ENCODE measurements around the gene CLSTN2. TPM values are rescaled to one million over a fixed set of nuclear protein-coding genes. Genes with fewer than 3 reads are reported as not detected.

Gene CLSTN2
- total and polyA plus RNA-seq, 4 donors, result 20.7 to 44.5 (median 22.7) TPM

DNA sequence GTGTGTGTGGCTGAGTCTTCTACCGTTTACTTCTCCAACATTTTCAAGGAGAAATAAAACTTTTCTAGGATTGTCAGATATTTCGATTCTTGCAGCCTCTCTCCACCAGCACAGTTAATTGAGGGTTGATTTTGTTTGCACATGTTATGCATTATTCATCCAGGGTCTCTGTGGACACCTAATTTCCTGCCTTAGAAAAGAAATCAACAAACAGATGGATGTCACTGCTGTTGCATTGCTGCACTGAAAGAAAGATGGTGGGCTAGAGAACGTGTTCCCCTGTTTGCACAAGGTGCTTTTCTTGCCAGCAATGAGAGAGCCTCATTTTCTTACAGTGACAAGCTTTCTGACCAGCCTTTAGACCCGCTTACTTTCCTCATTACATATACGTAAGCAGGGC is 150.0 kb downstream of the CLSTN2 start:
- Histone ChIP-seq H3K4me1 (ENCODE audit: control insufficient read depth, insufficient read depth, low read length) (no peaks in the 10 kb centered on the region), H3K36me3 (ENCODE audit: control insufficient read depth, insufficient read depth, low read length) (no peaks in the 10 kb centered on the region), H3K4me3 (ENCODE audit: low read depth, low read length) (no peak overlapping the region), H3K9me3 (ENCODE audit: control insufficient read depth, insufficient read depth, low read length) (peaks cover 4% of the 10 kb centered on the region), H3K27me3 (ENCODE audit: control insufficient read depth, insufficient read depth, low read length) (no peaks in the 10 kb centered on the region), H3K27ac (ENCODE audit: low read depth, low read length) (no peak overlapping the region)
- WGBS (ENCODE audit: insufficient coverage), result no CpG with 5 or more reads among the region's 5 CpGs
- DNase-seq (ENCODE audit: low read depth in 4 of 6, low spot score in 6 of 6), result peak in 2 of 6 donors; percentile 41 to 56

DNA sequence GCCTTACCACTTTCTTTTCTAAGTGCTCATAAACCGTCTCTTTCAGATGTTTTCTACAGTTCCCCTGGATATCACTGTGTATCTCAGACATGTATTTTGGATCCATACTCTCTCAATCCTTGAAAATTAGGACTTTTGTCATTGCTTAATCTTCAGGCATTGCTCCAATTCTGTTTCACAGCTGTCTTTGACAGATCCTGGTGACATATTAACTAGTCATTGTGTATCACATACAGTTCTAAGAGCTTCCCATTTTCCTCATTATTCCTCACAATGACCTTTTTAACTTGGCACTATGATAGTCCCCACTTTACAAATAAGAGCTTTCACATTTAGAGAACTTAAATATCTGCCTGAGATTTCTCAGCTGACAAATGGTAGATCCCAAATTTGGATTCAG is 151.7 kb downstream of the CLSTN2 start:
- Histone ChIP-seq H3K9me3 (ENCODE audit: control insufficient read depth, insufficient read depth, low read length) (peaks cover 4% of the 10 kb centered on the region), H3K27ac (ENCODE audit: low read depth, low read length) (no peak overlapping the region), H3K4me1 (ENCODE audit: control insufficient read depth, insufficient read depth, low read length) (no peaks in the 10 kb centered on the region), H3K4me3 (ENCODE audit: low read depth, low read length) (no peak overlapping the region), H3K36me3 (ENCODE audit: control insufficient read depth, insufficient read depth, low read length) (no peaks in the 10 kb centered on the region), H3K27me3 (ENCODE audit: control insufficient read depth, insufficient read depth, low read length) (no peaks in the 10 kb centered on the region)
- DNase-seq (ENCODE audit: low read depth in 4 of 6, low spot score in 6 of 6), result no peak
- 100% methylated on average over 1 of the region's 1 CpG for WGBS (ENCODE audit: insufficient coverage)

DNA sequence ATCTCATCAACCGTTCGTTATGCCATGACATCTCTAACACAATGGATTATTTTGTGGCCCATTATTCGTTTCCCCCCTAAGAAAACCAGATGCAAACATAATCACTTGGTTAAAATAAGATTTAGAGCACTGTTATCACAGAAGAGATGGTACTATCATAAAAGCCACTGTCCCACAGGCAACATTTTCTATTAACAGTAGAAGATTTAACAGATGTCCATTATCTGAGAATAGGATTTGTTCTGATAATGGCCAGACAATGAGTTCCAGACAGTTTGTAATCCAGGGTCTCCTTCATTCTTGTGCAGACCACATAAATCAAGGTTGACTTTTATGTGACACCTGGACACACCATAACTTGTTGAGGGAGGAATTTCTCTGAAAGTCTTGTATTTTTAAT is 153.1 kb downstream of the CLSTN2 start:
- H3K9me3 ChIP-seq (ENCODE audit: control insufficient read depth, insufficient read depth, low read length), result peaks cover 4% of the 10 kb centered on the region
- no peaks in the 10 kb centered on the region for H3K4me1 ChIP-seq (ENCODE audit: control insufficient read depth, insufficient read depth, low read length)
- WGBS (ENCODE audit: insufficient coverage), result no CpG with 5 or more reads among the region's 3 CpGs
- H3K4me3 ChIP-seq (ENCODE audit: low read depth, low read length), result no peak overlapping the region
- no peak for DNase-seq (ENCODE audit: low read depth in 4 of 6, low spot score in 6 of 6)
- H3K27ac ChIP-seq (ENCODE audit: low read depth, low read length), result no peak overlapping the region
- no peaks in the 10 kb centered on the region for H3K36me3 ChIP-seq (ENCODE audit: control insufficient read depth, insufficient read depth, low read length)
- H3K27me3 ChIP-seq (ENCODE audit: control insufficient read depth, insufficient read depth, low read length), result no peaks in the 10 kb centered on the region

- DNase-seq (ENCODE audit: low read depth in 4 of 6, low spot score in 6 of 6), result no peak
- 74% methylated on average over 2 of the region's 2 CpGs for whole genome bisulfite sequencing (ENCODE audit: insufficient coverage)
Measured at GRCh38 chr3:140088513-140088912, 153.5 kb downstream of the CLSTN2 start.

DNA sequence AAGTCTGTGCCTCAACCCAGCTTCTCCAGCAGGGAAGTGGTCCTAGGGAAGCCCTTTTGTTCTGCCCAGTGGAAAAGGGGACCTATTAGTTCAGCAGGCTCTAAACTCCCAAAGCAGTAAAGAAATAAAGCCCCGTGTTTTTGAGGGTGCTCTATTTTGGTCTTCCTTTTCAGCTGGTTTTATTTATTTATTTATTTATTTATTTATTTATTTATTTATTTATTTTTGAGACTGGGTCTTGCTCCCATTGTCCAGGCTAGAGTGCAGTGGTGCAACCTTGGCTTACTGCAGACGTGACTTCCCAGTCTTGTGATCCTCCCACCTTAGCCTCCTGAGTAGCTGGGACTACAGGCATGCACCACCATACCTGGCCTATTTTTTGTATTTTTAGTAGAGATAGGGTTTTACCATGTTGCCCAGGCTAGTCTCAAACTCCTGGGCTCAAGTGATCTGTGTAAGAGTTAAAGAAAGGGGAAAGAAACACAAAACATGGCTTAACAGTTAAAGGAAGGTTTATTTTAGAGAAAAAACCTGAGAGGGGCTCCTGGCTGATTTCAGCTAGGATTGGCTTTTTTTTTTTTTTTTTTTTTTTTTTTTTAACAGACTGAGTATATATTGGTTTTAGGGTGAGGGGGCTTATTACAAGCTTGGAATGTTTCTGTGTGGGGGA is 154.6 kb downstream of the CLSTN2 start:
- WGBS (ENCODE audit: insufficient coverage), result no CpG with 5 or more reads among the region's 2 CpGs
- no peak for DNase-seq (ENCODE audit: low read depth in 4 of 6, low spot score in 6 of 6)
- H3K9me3 ChIP-seq (ENCODE audit: control insufficient read depth, insufficient read depth, low read length), result peaks cover 4% of the 10 kb centered on the region
- H3K27me3 ChIP-seq (ENCODE audit: control insufficient read depth, insufficient read depth, low read length), result no peaks in the 10 kb centered on the region
- no peaks in the 10 kb centered on the region for H3K4me1 ChIP-seq (ENCODE audit: control insufficient read depth, insufficient read depth, low read length)
- no peaks in the 10 kb centered on the region for H3K36me3 ChIP-seq (ENCODE audit: control insufficient read depth, insufficient read depth, low read length)
- H3K27ac ChIP-seq (ENCODE audit: low read depth, low read length), result no peak overlapping the region
- no peak overlapping the region for H3K4me3 ChIP-seq (ENCODE audit: low read depth, low read length)

More at GRCh38 chr3:140088513-140088912, 153.5 kb downstream of the CLSTN2 start:
- Histone ChIP-seq H3K27me3 (ENCODE audit: control insufficient read depth, insufficient read depth, low read length) (no peaks in the 10 kb centered on the region), H3K4me3 (ENCODE audit: low read depth, low read length) (no peak overlapping the region), H3K27ac (ENCODE audit: low read depth, low read length) (no peak overlapping the region), H3K4me1 (ENCODE audit: control insufficient read depth, insufficient read depth, low read length) (no peaks in the 10 kb centered on the region), H3K9me3 (ENCODE audit: control insufficient read depth, insufficient read depth, low read length) (peaks cover 4% of the 10 kb centered on the region), H3K36me3 (ENCODE audit: control insufficient read depth, insufficient read depth, low read length) (no peaks in the 10 kb centered on the region)

DNA sequence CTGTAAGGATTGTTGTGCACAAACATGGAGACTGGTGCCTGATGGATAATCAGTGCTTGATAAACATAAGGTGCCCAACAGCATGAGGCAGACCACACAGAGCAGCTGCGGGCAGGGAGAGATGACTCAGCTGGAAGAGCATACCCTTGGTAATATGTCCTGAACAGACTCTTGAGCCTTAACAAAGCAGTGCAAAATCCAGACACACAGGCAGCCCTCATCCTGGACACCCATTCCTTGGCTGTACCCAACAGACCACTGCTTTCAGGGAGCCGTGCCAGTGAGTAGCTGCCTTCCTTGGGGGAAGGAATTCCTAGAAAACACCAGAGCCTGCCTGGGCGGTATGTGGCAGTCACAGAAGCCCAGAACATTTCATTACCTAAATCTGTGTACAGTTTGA is 156.2 kb downstream of the CLSTN2 start:
- H3K9me3 ChIP-seq (ENCODE audit: control insufficient read depth, insufficient read depth, low read length), result peaks cover 4% of the 10 kb centered on the region
- no peaks in the 10 kb centered on the region for H3K27me3 ChIP-seq (ENCODE audit: control insufficient read depth, insufficient read depth, low read length)
- WGBS (ENCODE audit: insufficient coverage), result 75% methylated on average over 1 of the region's 3 CpGs
- no peaks in the 10 kb centered on the region for H3K4me1 ChIP-seq (ENCODE audit: control insufficient read depth, insufficient read depth, low read length)
- H3K36me3 ChIP-seq (ENCODE audit: control insufficient read depth, insufficient read depth, low read length), result no peaks in the 10 kb centered on the region
- H3K27ac ChIP-seq (ENCODE audit: low read depth, low read length), result no peak overlapping the region
- no peak for DNase-seq (ENCODE audit: low read depth in 4 of 6, low spot score in 6 of 6)
- H3K4me3 ChIP-seq (ENCODE audit: low read depth, low read length), result no peak overlapping the region

DNA sequence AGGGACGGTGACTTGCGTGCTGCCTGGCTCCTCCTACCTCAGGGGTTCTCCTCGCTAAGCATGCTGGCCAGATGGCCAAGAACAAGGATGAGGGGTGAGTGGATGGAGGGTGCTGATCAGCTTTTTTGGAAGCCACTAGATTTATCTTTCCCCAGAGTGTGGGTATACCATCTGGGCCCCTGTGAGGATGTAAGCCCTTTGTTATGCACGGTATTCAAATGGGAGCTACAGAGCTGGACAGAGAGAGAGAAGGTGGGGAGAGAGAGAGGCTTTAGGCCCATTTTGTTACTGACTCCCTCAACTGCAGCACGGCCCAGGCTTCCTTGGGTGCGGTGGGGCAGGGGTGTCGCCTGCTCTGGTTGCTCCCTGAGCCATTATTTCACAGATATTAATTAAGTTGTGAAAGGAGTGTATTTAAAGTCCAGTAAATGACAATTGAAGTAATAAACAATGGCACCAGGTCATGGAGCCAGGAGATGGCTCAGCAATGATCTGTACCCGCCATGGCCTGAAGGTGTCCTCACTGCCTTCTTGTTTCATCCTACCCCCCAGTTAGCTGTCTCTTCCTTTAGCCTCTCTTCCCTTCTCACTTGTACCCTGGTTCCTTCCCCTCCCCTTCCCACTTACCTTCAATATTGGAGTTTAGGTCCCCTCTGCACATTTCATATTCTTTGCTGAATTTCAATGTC is 158.0 kb downstream of the CLSTN2 start:
- Histone ChIP-seq H3K4me3 (ENCODE audit: low read depth, low read length) (no peak overlapping the region), H3K9me3 (ENCODE audit: control insufficient read depth, insufficient read depth, low read length) (peaks cover 4% of the 10 kb centered on the region), H3K27ac (ENCODE audit: low read depth, low read length) (no peak overlapping the region), H3K27me3 (ENCODE audit: control insufficient read depth, insufficient read depth, low read length) (no peaks in the 10 kb centered on the region), H3K36me3 (ENCODE audit: control insufficient read depth, insufficient read depth, low read length) (no peaks in the 10 kb centered on the region), H3K4me1 (ENCODE audit: control insufficient read depth, insufficient read depth, low read length) (no peaks in the 10 kb centered on the region)
- DNase-seq (ENCODE audit: low read depth in 4 of 6, low spot score in 6 of 6), result no peak
- WGBS (ENCODE audit: insufficient coverage), result 75% methylated on average over 4 of the region's 8 CpGs

- H3K4me1 ChIP-seq (ENCODE audit: control insufficient read depth, insufficient read depth, low read length), result peaks cover 1% of the 10 kb centered on the region
- H3K27me3 ChIP-seq (ENCODE audit: control insufficient read depth, insufficient read depth, low read length), result no peaks in the 10 kb centered on the region
- 57% methylated on average over 1 of the region's 5 CpGs for WGBS (ENCODE audit: insufficient coverage)
- no peak overlapping the region for H3K4me3 ChIP-seq (ENCODE audit: low read depth, low read length)
- no peak overlapping the region for H3K27ac ChIP-seq (ENCODE audit: low read depth, low read length)
- DNase-seq (ENCODE audit: low read depth in 4 of 6, low spot score in 6 of 6), result peak in 2 of 6 donors; percentile 64 to 68
- H3K9me3 ChIP-seq (ENCODE audit: control insufficient read depth, insufficient read depth, low read length), result peaks cover 4% of the 10 kb centered on the region
- H3K36me3 ChIP-seq (ENCODE audit: control insufficient read depth, insufficient read depth, low read length), result no peaks in the 10 kb centered on the region
Measured at GRCh38 chr3:140093742-140094141, 158.8 kb downstream of the CLSTN2 start.

GRCh38 chr3:140094487-140094886 is 159.5 kb downstream of the CLSTN2 start:
- DNase-seq (ENCODE audit: low read depth in 4 of 6, low spot score in 6 of 6), result no peak
- H3K4me1 ChIP-seq (ENCODE audit: control insufficient read depth, insufficient read depth, low read length), result peaks cover 4% of the 10 kb centered on the region
- no peak overlapping the region for H3K4me3 ChIP-seq (ENCODE audit: low read depth, low read length)
- H3K27me3 ChIP-seq (ENCODE audit: control insufficient read depth, insufficient read depth, low read length), result no peaks in the 10 kb centered on the region
- no peak overlapping the region for H3K27ac ChIP-seq (ENCODE audit: low read depth, low read length)
- no peaks in the 10 kb centered on the region for H3K36me3 ChIP-seq (ENCODE audit: control insufficient read depth, insufficient read depth, low read length)
- H3K9me3 ChIP-seq (ENCODE audit: control insufficient read depth, insufficient read depth, low read length), result no peaks in the 10 kb centered on the region
- 71% methylated on average over 1 of the region's 1 CpG for WGBS (ENCODE audit: insufficient coverage)

- no peaks in the 10 kb centered on the region for H3K9me3 ChIP-seq (ENCODE audit: control insufficient read depth, insufficient read depth, low read length)
- H3K27ac ChIP-seq (ENCODE audit: low read depth, low read length), result no peak overlapping the region
- H3K4me3 ChIP-seq (ENCODE audit: low read depth, low read length), result no peak overlapping the region
- no peaks in the 10 kb centered on the region for H3K27me3 ChIP-seq (ENCODE audit: control insufficient read depth, insufficient read depth, low read length)
- DNase-seq (ENCODE audit: low read depth in 4 of 6, low spot score in 6 of 6), result no peak
- H3K4me1 ChIP-seq (ENCODE audit: control insufficient read depth, insufficient read depth, low read length), result peaks cover 4% of the 10 kb centered on the region
- no CpG with 5 or more reads among the region's 3 CpGs for WGBS (ENCODE audit: insufficient coverage)
- no peaks in the 10 kb centered on the region for H3K36me3 ChIP-seq (ENCODE audit: control insufficient read depth, insufficient read depth, low read length)
Measured at GRCh38 chr3:140096037-140096436, 161.1 kb downstream of the CLSTN2 start.

All from spinal cord (tissue), 10 donors.